DMS153 treated with DMSO at 0.1 percent for 48 hours (cell line): ENCODE measurements around the gene GPATCH4.
A peak's percentile ranks its signal among the peaks of the same experiment; 100 is the strongest.
"Not testable (repeated sequence)": the region's sequence is repeated elsewhere in the genome, so short reads cannot be mapped to it uniquely, and the experiment has no call there.

Source experiments
- DNase-seq: peaks from one replicate; lab custom pipeline; 2025; ENCODE audit not compliant: unreplicated experiment; lab: John Stamatoyannopoulos, UW

The GPATCH4 gene

GRCh38 chr1:156627313-156627880 lies 26.1 kb upstream of the GPATCH4 start:
- peak; percentile 39 for DNase-seq

GRCh38 chr1:156626079-156626438 lies 24.8 kb upstream of the GPATCH4 start:
- no peak for DNase-seq

GRCh38 chr1:156625436-156626078 lies 24.3 kb upstream of the GPATCH4 start:
- DNase-seq = peak; percentile 30

- no peak for DNase-seq
These were observed 23.6 kb upstream of the GPATCH4 start for GRCh38 chr1:156624814-156625435.

GRCh38 chr1:156623946-156624813 lies 22.9 kb upstream of the GPATCH4 start:
- peak; percentile 59 for DNase-seq

GRCh38 chr1:156622581-156623297 lies 21.5 kb upstream of the GPATCH4 start:
- DNase-seq = no peak

- DNase-seq = no peak
These were observed 18.3 kb upstream of the GPATCH4 start for GRCh38 chr1:156619582-156619955.

- no peak for DNase-seq
These were observed 17.7 kb upstream of the GPATCH4 start, which contains the start of gene HAPLN2 for GRCh38 chr1:156618853-156619581. TSS of gene HAPLN2 (plus strand) at chr1:156619415. CDS start at chr1:156623491, 4,076 bp downstream.

- peak; percentile 42 for DNase-seq
These were observed 15.2 kb upstream of the GPATCH4 start for GRCh38 chr1:156616463-156616862.

- no peak for DNase-seq
These were observed 14.7 kb upstream of the GPATCH4 start for GRCh38 chr1:156615946-156616345.

- DNase-seq = no peak
These were observed 11.4 kb upstream of the GPATCH4 start for GRCh38 chr1:156612666-156613065.

- not testable (repeated sequence) for DNase-seq
These were observed 8.8 kb upstream of the GPATCH4 start for GRCh38 chr1:156610072-156610471.

GRCh38 chr1:156608981-156609380 lies 7.7 kb upstream of the GPATCH4 start:
- DNase-seq = peak; percentile 66

- DNase-seq = peak; percentile 92
These were observed 6.9 kb upstream of the GPATCH4 start for GRCh38 chr1:156608036-156608674.

- not testable (repeated sequence) for DNase-seq
These were observed 6.1 kb upstream of the GPATCH4 start for GRCh38 chr1:156607344-156607743.

GRCh38 chr1:156602557-156602993 lies 1.3 kb upstream of the GPATCH4 start:
- DNase-seq = no peak

GRCh38 chr1:156601892-156602291 lies 613 bp upstream of the GPATCH4 start:
- no peak for DNase-seq

GRCh38 chr1:156600733-156601121 lies 552 bp downstream of the GPATCH4 start:
- no peak for DNase-seq

- DNase-seq = no peak
These were observed 1.5 kb downstream of the GPATCH4 start for GRCh38 chr1:156599811-156600210.
